ENCODE measurements around the gene OTULIN.

OTULIN gene

GRCh38 chr5:14635656-14636055 is 28.9 kb upstream of the OTULIN start:
- TF ChIP-seq, protein P1, sequence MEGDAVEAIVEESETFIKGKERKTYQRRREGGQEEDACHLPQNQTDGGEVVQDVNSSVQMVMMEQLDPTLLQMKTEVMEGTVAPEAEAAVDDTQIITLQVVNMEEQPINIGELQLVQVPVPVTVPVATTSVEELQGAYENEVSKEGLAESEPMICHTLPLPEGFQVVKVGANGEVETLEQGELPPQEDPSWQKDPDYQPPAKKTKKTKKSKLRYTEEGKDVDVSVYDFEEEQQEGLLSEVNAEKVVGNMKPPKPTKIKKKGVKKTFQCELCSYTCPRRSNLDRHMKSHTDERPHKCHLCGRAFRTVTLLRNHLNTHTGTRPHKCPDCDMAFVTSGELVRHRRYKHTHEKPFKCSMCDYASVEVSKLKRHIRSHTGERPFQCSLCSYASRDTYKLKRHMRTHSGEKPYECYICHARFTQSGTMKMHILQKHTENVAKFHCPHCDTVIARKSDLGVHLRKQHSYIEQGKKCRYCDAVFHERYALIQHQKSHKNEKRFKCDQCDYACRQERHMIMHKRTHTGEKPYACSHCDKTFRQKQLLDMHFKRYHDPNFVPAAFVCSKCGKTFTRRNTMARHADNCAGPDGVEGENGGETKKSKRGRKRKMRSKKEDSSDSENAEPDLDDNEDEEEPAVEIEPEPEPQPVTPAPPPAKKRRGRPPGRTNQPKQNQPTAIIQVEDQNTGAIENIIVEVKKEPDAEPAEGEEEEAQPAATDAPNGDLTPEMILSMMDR (IDR thresholded peaks at IDR 0.05; ENCODE audit: unreplicated experiment in 3 of 3) = no peak
- peaks cover 12% of the 10 kb centered on the region for H3K27me3 Mint-ChIP-seq (ENCODE audit: low read depth)
- no peaks in the 10 kb centered on the region for H3K9me3 Mint-ChIP-seq
- no peaks in the 10 kb centered on the region for H3K4me1 Mint-ChIP-seq
- H3K36me3 Mint-ChIP-seq (ENCODE audit: low read depth) = no peaks in the 10 kb centered on the region
- no peak overlapping the region for H3K4me3 Mint-ChIP-seq
- no peak overlapping the region for H3K27ac Mint-ChIP-seq

DNA sequence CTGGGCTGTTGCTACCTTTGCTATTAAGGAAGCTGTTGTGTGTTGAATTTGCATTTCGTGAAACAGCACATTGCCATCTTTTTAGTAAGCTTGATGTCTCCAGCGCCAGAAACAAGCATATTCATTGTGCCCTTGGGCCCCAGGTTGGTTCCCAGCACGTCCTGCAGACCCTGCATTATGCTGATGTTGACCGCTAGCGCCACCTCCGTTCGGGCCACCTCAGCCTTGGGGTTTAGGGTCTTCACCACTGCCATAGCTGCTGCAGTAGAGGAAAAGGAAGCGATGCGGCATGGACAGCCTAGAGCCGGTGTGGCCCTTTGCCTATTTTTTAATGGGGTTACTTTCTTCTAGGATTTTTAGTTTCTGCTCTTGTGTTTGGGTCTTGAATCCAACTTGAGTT is 23.8 kb upstream of the OTULIN start:
- no peaks in the 10 kb centered on the region for H3K4me1 Mint-ChIP-seq
- H3K27ac Mint-ChIP-seq = no peak overlapping the region
- TF ChIP-seq, protein P1 (IDR thresholded peaks at IDR 0.05; ENCODE audit: unreplicated experiment in 3 of 3) = no peak
- no peaks in the 10 kb centered on the region for H3K36me3 Mint-ChIP-seq (ENCODE audit: low read depth)
- peaks cover 27% of the 10 kb centered on the region for H3K27me3 Mint-ChIP-seq (ENCODE audit: low read depth)
- H3K4me3 Mint-ChIP-seq = no peak overlapping the region
- H3K9me3 Mint-ChIP-seq = peaks cover 4% of the 10 kb centered on the region

- no peak overlapping the region for H3K4me3 Mint-ChIP-seq
- TF ChIP-seq, protein P1 (IDR thresholded peaks at IDR 0.05; ENCODE audit: unreplicated experiment in 3 of 3) = no peak
- peaks cover 5% of the 10 kb centered on the region for H3K4me1 Mint-ChIP-seq
- H3K36me3 Mint-ChIP-seq (ENCODE audit: low read depth) = no peaks in the 10 kb centered on the region
- H3K27me3 Mint-ChIP-seq (ENCODE audit: low read depth) = peaks cover 35% of the 10 kb centered on the region
- peaks cover 4% of the 10 kb centered on the region for H3K9me3 Mint-ChIP-seq
- H3K27ac Mint-ChIP-seq = no peak overlapping the region
Measured at GRCh38 chr5:14644623-14645237, 19.8 kb upstream of the OTULIN start.

- Mint-ChIP-seq H3K4me3 (no peak overlapping the region), H3K36me3 (ENCODE audit: low read depth) (no peaks in the 10 kb centered on the region), H3K9me3 (no peaks in the 10 kb centered on the region), H3K27ac (no peak overlapping the region), H3K4me1 (peaks cover 5% of the 10 kb centered on the region), H3K27me3 (ENCODE audit: low read depth) (peaks cover 42% of the 10 kb centered on the region)
- TF ChIP-seq, protein P1 (IDR thresholded peaks at IDR 0.05; ENCODE audit: unreplicated experiment in 3 of 3) = no peak
Measured at GRCh38 chr5:14650052-14650451, 14.5 kb upstream of the OTULIN start.

- H3K27ac Mint-ChIP-seq = no peak overlapping the region
- no peaks in the 10 kb centered on the region for H3K9me3 Mint-ChIP-seq
- TF ChIP-seq, protein P1 (IDR thresholded peaks at IDR 0.05; ENCODE audit: unreplicated experiment in 3 of 3) = no peak
- peaks cover 17% of the 10 kb centered on the region for H3K27me3 Mint-ChIP-seq (ENCODE audit: low read depth)
- no peak overlapping the region for H3K4me3 Mint-ChIP-seq
- no peaks in the 10 kb centered on the region for H3K36me3 Mint-ChIP-seq (ENCODE audit: low read depth)
- H3K4me1 Mint-ChIP-seq = no peaks in the 10 kb centered on the region
Measured at GRCh38 chr5:14655146-14655741, 9.3 kb upstream of the OTULIN start.

DNA sequence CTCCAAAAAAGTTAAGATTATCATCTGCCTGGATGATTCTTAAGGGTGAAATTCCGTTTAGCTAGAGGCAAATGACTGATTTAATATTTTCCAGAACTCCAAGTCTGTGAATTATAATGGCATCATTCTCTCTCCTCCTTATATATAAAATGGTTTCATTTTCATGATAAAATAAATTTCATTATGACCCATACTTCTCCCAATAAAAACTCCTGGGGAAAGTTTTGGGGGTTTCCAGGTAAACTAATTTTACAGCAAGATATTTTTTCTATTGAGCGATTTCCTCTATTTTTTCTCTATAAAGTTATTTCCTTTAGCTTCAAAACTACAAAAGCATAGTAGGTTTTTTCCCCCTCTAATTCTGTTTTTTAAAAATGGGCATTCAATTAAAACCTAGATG is 7.6 kb upstream of the OTULIN start:
- Mint-ChIP-seq H3K4me3 (no peak overlapping the region), H3K9me3 (no peaks in the 10 kb centered on the region), H3K27ac (no peak overlapping the region), H3K27me3 (ENCODE audit: low read depth) (peaks cover 8% of the 10 kb centered on the region), H3K36me3 (ENCODE audit: low read depth) (no peaks in the 10 kb centered on the region), H3K4me1 (no peaks in the 10 kb centered on the region)
- TF ChIP-seq, protein P1 (IDR thresholded peaks at IDR 0.05; ENCODE audit: unreplicated experiment in 3 of 3) = no peak

Measured in nephron (organoid).